Measurements from ENCODE around the gene RNASE7.

RNASE7 gene

DNA sequence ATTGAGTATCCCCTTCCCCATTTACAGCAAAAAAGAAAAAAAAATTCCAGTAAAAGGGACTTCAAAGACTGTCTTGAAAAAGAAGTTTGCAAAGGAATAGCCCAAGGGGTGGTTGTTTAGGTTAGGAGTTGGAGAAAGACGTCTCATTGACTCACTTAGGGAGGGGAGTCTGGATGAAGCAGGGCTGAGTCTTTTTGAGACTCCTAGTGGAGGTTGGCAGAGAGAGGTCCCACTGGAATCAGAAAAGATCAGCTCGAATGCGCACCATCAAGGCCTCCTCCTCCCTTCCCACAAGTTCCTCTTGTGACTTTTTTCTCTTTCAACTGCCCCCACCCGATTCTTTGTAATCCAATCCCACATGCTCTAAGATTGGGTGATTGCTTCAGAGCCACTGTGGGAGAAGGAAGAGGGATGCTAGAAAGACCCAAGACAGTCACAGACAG lies 29.9 kb downstream of the RNASE7 start:
- Histone ChIP-seq H2BK15ac (ENCODE audit: low read depth, poor library complexity, severe bottlenecking) (no peak overlapping the region), H3K9me3 (ENCODE audit: control insufficient read depth, low read length) (no peaks in the 10 kb centered on the region), H3K4me1 (ENCODE audit: control insufficient read depth, insufficient read depth, low read depth, low read length) (peaks cover 29% of the 10 kb centered on the region), H3K23ac (ENCODE audit: low read length in 2 of 2) (no peak overlapping the region), H3K4ac (ENCODE audit: low read depth in 1 of 2, low read length in 2 of 2) (no peak overlapping the region), H4K8ac (ENCODE audit: low read length) (no peak overlapping the region), H3K27ac (ENCODE audit: low read length, poor library complexity, severe bottlenecking) (peak overlapping the region; percentile 100), H2BK5ac (ENCODE audit: low read depth, low read length, poor library complexity, severe bottlenecking) (peak overlapping the region; percentile 92), H3K18ac (ENCODE audit: low read depth in 1 of 2, low read length in 2 of 2) (peak overlapping the region in 1 of 2 experiments; percentile 84), H2AK5ac (ENCODE audit: low read length, severe bottlenecking) (peak overlapping the region; percentile 76), H3K14ac (ENCODE audit: low read length in 2 of 2) (no peak overlapping the region), H3K27me3 (ENCODE audit: control insufficient read depth in 1 of 2, insufficient read depth in 1 of 2, low read length in 2 of 2) (no peaks in the 10 kb centered on the region), H2BK12ac (ENCODE audit: low read length in 2 of 2) (no peak overlapping the region), H3K4me3 (ENCODE audit: insufficient read depth in 1 of 2, low read depth in 1 of 2, low read length in 2 of 2) (peak overlapping the region in 1 of 2 experiments; percentile 92), H2BK120ac (ENCODE audit: low read depth, low read length) (no peak overlapping the region), H4K91ac (ENCODE audit: low read length) (no peak overlapping the region), H3K36me3 (ENCODE audit: control insufficient read depth in 1 of 2, insufficient read depth in 2 of 2, low read depth in 1 of 2, low read length in 2 of 2) (peaks cover 40 to 43% of the 10 kb centered on the region in 2 experiments), H3K79me1 (replicated peaks; ENCODE audit: low read length, poor library complexity, severe bottlenecking) (peaks cover 43% of the 10 kb centered on the region), H2AFZ (ENCODE audit: low read depth, low read length) (no peak overlapping the region), H3K9ac (ENCODE audit: low read length) (peak overlapping the region; percentile 88), H3K4me2 (ENCODE audit: low read length, poor library complexity, severe bottlenecking) (peak overlapping the region; percentile 91)
- WGBS = 33% methylated on average over 4 of the region's 4 CpGs
- peak; percentile 81 for DNase-seq

DNA sequence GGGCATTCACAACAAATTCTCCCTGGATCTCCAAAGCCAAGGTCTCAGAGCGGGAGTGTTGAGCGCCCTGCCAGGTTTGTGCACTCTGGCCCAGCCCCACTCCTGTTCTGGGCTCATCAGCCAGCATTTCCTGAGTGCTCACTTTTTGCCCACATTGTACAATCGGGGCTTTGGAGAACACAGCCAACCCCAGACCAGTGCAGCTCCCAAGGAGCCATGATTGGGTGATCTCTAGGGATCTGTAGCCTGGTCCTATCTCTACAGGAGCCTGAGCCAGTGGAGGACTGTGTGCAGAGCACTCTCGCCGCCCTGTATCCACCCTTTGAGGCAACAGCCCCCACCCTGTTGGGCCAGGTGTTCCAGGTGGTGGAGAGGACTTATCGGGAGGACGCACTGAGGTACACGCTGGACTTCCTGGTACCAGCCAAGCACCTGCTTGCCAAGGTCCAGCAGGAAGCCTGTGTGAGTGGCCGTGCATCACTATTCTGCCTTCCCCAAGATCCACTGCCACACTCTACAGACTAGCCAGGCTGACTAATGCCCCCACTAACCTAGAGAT lies 30.7 kb downstream of the RNASE7 start:
- H3K23ac ChIP-seq (ENCODE audit: low read length in 2 of 2) = no peak overlapping the region
- H3K14ac ChIP-seq (ENCODE audit: low read length in 2 of 2) = peak overlapping the region in 1 of 2 experiments; percentile 35
- H3K18ac ChIP-seq (ENCODE audit: low read depth in 1 of 2, low read length in 2 of 2) = no peak overlapping the region
- H3K79me1 ChIP-seq (replicated peaks; ENCODE audit: low read length, poor library complexity, severe bottlenecking) = peaks cover 47% of the 10 kb centered on the region
- H4K91ac ChIP-seq (ENCODE audit: low read length) = peak overlapping the region; percentile 58
- peaks cover 45 to 51% of the 10 kb centered on the region in 2 experiments for H3K36me3 ChIP-seq (ENCODE audit: control insufficient read depth in 1 of 2, insufficient read depth in 2 of 2, low read depth in 1 of 2, low read length in 2 of 2)
- peak overlapping the region in 1 of 2 experiments; percentile 24 for H3K4ac ChIP-seq (ENCODE audit: low read depth in 1 of 2, low read length in 2 of 2)
- 96% methylated on average over 9 of the region's 9 CpGs for WGBS
- H4K8ac ChIP-seq (ENCODE audit: low read length) = no peak overlapping the region
- no peak overlapping the region for H2BK5ac ChIP-seq (ENCODE audit: low read depth, low read length, poor library complexity, severe bottlenecking)
- no peak overlapping the region for H2AFZ ChIP-seq (ENCODE audit: low read depth, low read length)
- H3K4me3 ChIP-seq (ENCODE audit: insufficient read depth in 1 of 2, low read depth in 1 of 2, low read length in 2 of 2) = peak overlapping the region in 1 of 2 experiments; percentile 54
- peak overlapping the region; percentile 88 for H3K9ac ChIP-seq (ENCODE audit: low read length)
- H2BK12ac ChIP-seq (ENCODE audit: low read length in 2 of 2) = peak overlapping the region in 1 of 2 experiments; percentile 47
- peak overlapping the region; percentile 3 for H2BK15ac ChIP-seq (ENCODE audit: low read depth, poor library complexity, severe bottlenecking)
- H3K27ac ChIP-seq (ENCODE audit: low read length, poor library complexity, severe bottlenecking) = peak overlapping the region; percentile 100
- H3K9me3 ChIP-seq (ENCODE audit: control insufficient read depth, low read length) = no peaks in the 10 kb centered on the region
- peak overlapping the region; percentile 91 for H3K4me2 ChIP-seq (ENCODE audit: low read length, poor library complexity, severe bottlenecking)
- no peak overlapping the region for H2BK120ac ChIP-seq (ENCODE audit: low read depth, low read length)
- peaks cover 29% of the 10 kb centered on the region for H3K4me1 ChIP-seq (ENCODE audit: control insufficient read depth, insufficient read depth, low read depth, low read length)
- no peaks in the 10 kb centered on the region for H3K27me3 ChIP-seq (ENCODE audit: control insufficient read depth in 1 of 2, insufficient read depth in 1 of 2, low read length in 2 of 2)
- no peak for DNase-seq
- H2AK5ac ChIP-seq (ENCODE audit: low read length, severe bottlenecking) = peak overlapping the region; percentile 76

DNA sequence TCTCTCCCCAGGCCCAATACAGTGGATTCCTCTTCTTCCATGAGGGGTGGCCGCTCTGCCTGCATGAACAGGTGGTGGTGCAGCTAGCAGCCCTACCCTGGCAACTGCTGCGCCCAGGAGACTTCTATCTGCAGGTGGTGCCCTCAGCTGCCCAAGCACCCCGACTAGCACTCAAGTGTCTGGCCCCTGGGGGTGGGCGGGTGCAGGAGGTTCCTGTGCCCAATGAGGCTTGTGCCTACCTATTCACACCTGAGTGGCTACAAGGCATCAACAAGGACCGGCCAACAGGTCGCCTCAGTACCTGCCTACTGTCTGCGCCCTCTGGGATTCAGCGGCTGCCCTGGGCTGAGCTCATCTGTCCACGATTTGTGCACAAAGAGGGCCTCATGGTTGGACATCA lies 31.8 kb downstream of the RNASE7 start:
- H3K27ac ChIP-seq (ENCODE audit: low read length, poor library complexity, severe bottlenecking) = no peak overlapping the region
- no peak overlapping the region for H3K23ac ChIP-seq (ENCODE audit: low read length in 2 of 2)
- no peak overlapping the region for H3K4me3 ChIP-seq (ENCODE audit: insufficient read depth in 1 of 2, low read depth in 1 of 2, low read length in 2 of 2)
- WGBS = 97% methylated on average over 9 of the region's 9 CpGs
- no peak overlapping the region for H3K4ac ChIP-seq (ENCODE audit: low read depth in 1 of 2, low read length in 2 of 2)
- H3K4me1 ChIP-seq (ENCODE audit: control insufficient read depth, insufficient read depth, low read depth, low read length) = peaks cover 24% of the 10 kb centered on the region
- no peak overlapping the region for H2BK120ac ChIP-seq (ENCODE audit: low read depth, low read length)
- H3K36me3 ChIP-seq (ENCODE audit: control insufficient read depth in 1 of 2, insufficient read depth in 2 of 2, low read depth in 1 of 2, low read length in 2 of 2) = peaks cover 55 to 62% of the 10 kb centered on the region in 2 experiments
- no peak overlapping the region for H3K14ac ChIP-seq (ENCODE audit: low read length in 2 of 2)
- H2BK15ac ChIP-seq (ENCODE audit: low read depth, poor library complexity, severe bottlenecking) = no peak overlapping the region
- H3K79me1 ChIP-seq (replicated peaks; ENCODE audit: low read length, poor library complexity, severe bottlenecking) = peaks cover 51% of the 10 kb centered on the region
- H3K9ac ChIP-seq (ENCODE audit: low read length) = peak overlapping the region; percentile 12
- no peaks in the 10 kb centered on the region for H3K27me3 ChIP-seq (ENCODE audit: control insufficient read depth in 1 of 2, insufficient read depth in 1 of 2, low read length in 2 of 2)
- no peak overlapping the region for H3K4me2 ChIP-seq (ENCODE audit: low read length, poor library complexity, severe bottlenecking)
- no peak overlapping the region for H2AK5ac ChIP-seq (ENCODE audit: low read length, severe bottlenecking)
- H3K9me3 ChIP-seq (ENCODE audit: control insufficient read depth, low read length) = no peaks in the 10 kb centered on the region
- H2BK12ac ChIP-seq (ENCODE audit: low read length in 2 of 2) = no peak overlapping the region
- H4K91ac ChIP-seq (ENCODE audit: low read length) = peak overlapping the region; percentile 55
- H4K8ac ChIP-seq (ENCODE audit: low read length) = no peak overlapping the region
- no peak overlapping the region for H2BK5ac ChIP-seq (ENCODE audit: low read depth, low read length, poor library complexity, severe bottlenecking)
- no peak for DNase-seq
- no peak overlapping the region for H2AFZ ChIP-seq (ENCODE audit: low read depth, low read length)
- H3K18ac ChIP-seq (ENCODE audit: low read depth in 1 of 2, low read length in 2 of 2) = no peak overlapping the region

DNA sequence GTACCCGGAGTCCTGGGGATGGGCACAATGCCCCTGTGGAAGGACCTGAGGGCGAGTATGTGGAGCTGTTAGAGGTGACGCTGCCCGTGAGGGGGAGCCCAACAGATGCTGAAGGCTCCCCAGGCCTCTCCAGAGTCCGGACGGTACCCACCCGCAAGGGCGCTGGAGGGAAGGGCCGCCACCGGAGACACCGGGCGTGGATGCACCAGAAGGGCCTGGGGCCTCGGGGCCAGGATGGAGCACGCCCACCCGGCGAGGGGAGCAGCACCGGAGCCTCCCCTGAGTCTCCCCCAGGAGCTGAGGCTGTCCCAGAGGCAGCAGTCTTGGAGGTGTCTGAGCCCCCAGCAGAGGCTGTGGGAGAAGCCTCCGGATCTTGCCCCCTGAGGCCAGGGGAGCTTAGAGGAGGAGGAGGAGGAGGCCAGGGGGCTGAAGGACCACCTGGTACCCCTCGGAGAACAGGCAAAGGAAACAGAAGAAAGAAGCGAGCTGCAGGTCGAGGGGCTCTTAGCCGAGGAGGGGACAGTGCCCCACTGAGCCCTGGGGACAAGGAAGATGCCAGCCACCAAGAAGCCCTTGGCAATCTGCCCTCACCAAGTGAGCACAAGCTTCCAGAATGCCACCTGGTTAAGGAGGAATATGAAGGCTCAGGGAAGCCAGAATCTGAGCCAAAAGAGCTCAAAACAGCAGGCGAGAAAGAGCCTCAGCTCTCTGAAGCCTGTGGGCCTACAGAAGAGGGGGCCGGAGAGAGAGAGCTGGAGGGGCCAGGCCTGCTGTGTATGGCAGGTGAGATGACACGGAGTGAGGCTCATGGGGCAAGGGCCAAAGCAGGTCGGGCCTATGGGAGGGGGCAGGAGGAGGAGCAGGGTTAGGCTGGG lies 32.5 kb downstream of the RNASE7 start:
- Histone ChIP-seq H4K91ac (ENCODE audit: low read length) (peak overlapping the region; percentile 16), H3K23ac (ENCODE audit: low read length in 2 of 2) (no peak overlapping the region), H2AK5ac (ENCODE audit: low read length, severe bottlenecking) (peak overlapping the region; percentile 51), H2AFZ (ENCODE audit: low read depth, low read length) (no peak overlapping the region), H2BK120ac (ENCODE audit: low read depth, low read length) (no peak overlapping the region), H3K9me3 (ENCODE audit: control insufficient read depth, low read length) (no peaks in the 10 kb centered on the region), H3K27ac (ENCODE audit: low read length, poor library complexity, severe bottlenecking) (no peak overlapping the region), H3K79me1 (replicated peaks; ENCODE audit: low read length, poor library complexity, severe bottlenecking) (peaks cover 50% of the 10 kb centered on the region), H2BK12ac (ENCODE audit: low read length in 2 of 2) (no peak overlapping the region), H3K4me3 (ENCODE audit: insufficient read depth in 1 of 2, low read depth in 1 of 2, low read length in 2 of 2) (no peak overlapping the region), H3K18ac (ENCODE audit: low read depth in 1 of 2, low read length in 2 of 2) (no peak overlapping the region), H3K4me2 (ENCODE audit: low read length, poor library complexity, severe bottlenecking) (no peak overlapping the region), H3K27me3 (ENCODE audit: control insufficient read depth in 1 of 2, insufficient read depth in 1 of 2, low read length in 2 of 2) (no peaks in the 10 kb centered on the region), H3K9ac (ENCODE audit: low read length) (no peak overlapping the region), H4K8ac (ENCODE audit: low read length) (peak overlapping the region; percentile 14), H3K36me3 (ENCODE audit: control insufficient read depth in 1 of 2, insufficient read depth in 2 of 2, low read depth in 1 of 2, low read length in 2 of 2) (peaks cover 63 to 69% of the 10 kb centered on the region in 2 experiments), H3K4me1 (ENCODE audit: control insufficient read depth, insufficient read depth, low read depth, low read length) (peaks cover 19% of the 10 kb centered on the region), H3K4ac (ENCODE audit: low read depth in 1 of 2, low read length in 2 of 2) (no peak overlapping the region), H2BK5ac (ENCODE audit: low read depth, low read length, poor library complexity, severe bottlenecking) (no peak overlapping the region), H2BK15ac (ENCODE audit: low read depth, poor library complexity, severe bottlenecking) (no peak overlapping the region), H3K14ac (ENCODE audit: low read length in 2 of 2) (no peak overlapping the region)
- 94% methylated on average over 26 of the region's 26 CpGs for WGBS
- no peak for DNase-seq
